ENCODE results near the gene ZNF723.
"Not testable (repeated sequence)": the region's sequence is repeated elsewhere in the genome, so short reads cannot be mapped to it uniquely, and the experiment has no call there.

ZNF723 gene

DNA sequence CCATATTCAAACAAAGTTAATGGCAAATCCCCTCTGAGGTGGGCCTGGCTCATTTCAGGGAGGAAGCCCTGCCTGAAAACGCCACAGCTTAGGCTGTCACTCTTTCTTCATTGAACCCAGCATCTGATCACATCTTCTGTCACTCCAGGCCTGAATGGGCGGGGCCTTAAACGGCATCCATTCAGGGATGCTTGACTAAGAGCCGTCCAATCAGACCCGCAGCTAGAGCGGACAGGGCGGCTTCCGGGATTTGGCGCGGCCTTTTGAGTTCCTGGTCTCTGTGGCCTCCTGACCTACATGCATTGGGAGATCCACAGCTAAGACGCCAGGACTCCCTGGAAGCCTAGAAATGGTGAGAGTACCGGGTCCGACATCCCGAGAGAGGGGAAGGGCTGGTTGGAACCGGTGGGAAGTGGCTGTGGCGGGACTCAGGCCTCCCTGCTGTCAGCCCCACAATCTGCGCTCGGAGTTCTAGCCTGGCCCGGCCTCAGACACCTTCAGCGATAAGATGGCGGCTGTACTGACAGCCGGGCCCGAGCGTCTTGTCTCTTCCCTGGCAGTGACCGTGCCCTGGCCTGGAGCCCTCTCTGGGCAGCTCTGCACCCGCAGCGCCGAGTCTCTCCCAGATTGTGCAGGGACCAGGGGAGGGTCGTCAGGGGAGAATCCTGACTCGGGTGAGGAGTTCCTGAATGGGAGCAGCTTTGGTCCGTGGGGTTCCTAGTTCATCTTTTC lies at the start of gene ZNF723:
ZNF723 (plus strand) TSS at position 261 of the 732 bp plus-strand sequence; CDS start at position 350, 89 bp downstream.
- Histone ChIP-seq H3K9me3 (ENCODE audit: control insufficient read depth, insufficient read depth, low read length) (no peaks in the 10 kb centered on the region; the same call in 1 of the 2 replicates), H3K9ac (ENCODE audit: low read depth, low read length) (no peak within 1 kb of the TSS), H3K36me3 (ENCODE audit: insufficient read depth, low read length) (no peaks in the 10 kb centered on the region), H3K4me1 (ENCODE audit: insufficient read depth, low read length) (no peaks in the 10 kb centered on the region)

GRCh38 chr19:22783651-22784410 lies 48.3 kb upstream of the ZNF723 start, which contains the start of gene ZNF99:
TSS of gene ZNF99 (minus strand) at chr19:22784151. CDS start at chr19:22784016, 135 bp downstream.
- H3K9me3 ChIP-seq (ENCODE audit: control insufficient read depth, insufficient read depth, low read length), result no peaks in the 10 kb centered on the region
- no peaks in the 10 kb centered on the region for H3K36me3 ChIP-seq (ENCODE audit: insufficient read depth, low read length)
- no peaks in the 10 kb centered on the region for H3K4me1 ChIP-seq (ENCODE audit: insufficient read depth, low read length)
- no peak within 1 kb of the TSS for H3K9ac ChIP-seq (ENCODE audit: low read depth, low read length)

GRCh38 chr19:22792863-22793262 lies 39.2 kb upstream of the ZNF723 start:
- H3K36me3 ChIP-seq (ENCODE audit: insufficient read depth, low read length); H3K9ac ChIP-seq (ENCODE audit: low read depth, low read length); H3K9me3 ChIP-seq (ENCODE audit: control insufficient read depth, insufficient read depth, low read length); H3K4me1 ChIP-seq (ENCODE audit: insufficient read depth, low read length): not testable (repeated sequence)

DNA sequence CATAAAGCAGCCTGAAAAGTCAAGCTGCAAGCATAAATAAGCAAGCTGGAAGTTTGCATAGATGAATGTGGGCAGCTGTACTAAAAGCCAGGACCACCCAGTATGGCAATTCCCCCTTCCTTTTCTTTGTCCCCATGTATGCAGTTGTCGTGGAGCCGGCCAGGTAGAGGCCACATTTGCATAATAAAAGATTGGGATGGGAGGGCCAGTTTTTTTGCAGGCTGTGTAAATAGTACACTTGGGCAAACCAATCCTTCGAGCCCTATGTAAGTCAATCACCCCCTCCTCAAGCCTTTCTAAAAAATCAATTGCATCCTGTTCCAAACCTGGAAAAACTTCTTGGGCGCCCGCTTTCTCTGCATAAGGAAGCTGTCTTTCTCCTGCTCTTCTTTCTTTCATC lies 35.1 kb upstream of the ZNF723 start:
- Histone ChIP-seq H3K9me3 (ENCODE audit: control insufficient read depth, insufficient read depth, low read length) (no peaks in the 10 kb centered on the region), H3K36me3 (ENCODE audit: insufficient read depth, low read length) (no peaks in the 10 kb centered on the region), H3K4me1 (ENCODE audit: insufficient read depth, low read length) (no peaks in the 10 kb centered on the region), H3K9ac (ENCODE audit: low read depth, low read length) (no peak overlapping the region)

DNA sequence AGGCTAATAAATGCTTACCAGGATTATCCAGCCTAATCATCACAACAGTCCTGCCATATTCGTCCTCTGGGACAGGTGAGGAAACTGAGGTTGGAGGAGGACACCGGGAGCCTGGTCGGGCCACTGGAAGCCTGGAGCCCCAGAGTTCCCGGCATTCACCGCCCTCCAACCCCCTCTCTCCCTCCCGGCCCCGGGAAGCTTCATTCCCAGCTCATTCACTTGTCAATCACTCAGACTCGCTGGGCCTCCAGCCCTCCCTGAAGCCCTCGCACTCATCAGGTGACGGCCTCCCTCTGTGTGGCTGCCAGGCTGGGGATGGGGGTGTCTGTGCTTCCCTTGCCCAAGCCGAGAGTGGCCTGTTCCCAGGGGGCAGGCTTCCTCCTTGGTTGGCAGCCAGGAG lies 25.7 kb upstream of the ZNF723 start:
- no peaks in the 10 kb centered on the region; the same call in 1 of the 2 replicates for H3K9me3 ChIP-seq (ENCODE audit: control insufficient read depth, insufficient read depth, low read length)
- no peaks in the 10 kb centered on the region for H3K4me1 ChIP-seq (ENCODE audit: insufficient read depth, low read length)
- H3K9ac ChIP-seq (ENCODE audit: low read depth, low read length), result no peak overlapping the region
- H3K36me3 ChIP-seq (ENCODE audit: insufficient read depth, low read length), result no peaks in the 10 kb centered on the region

DNA sequence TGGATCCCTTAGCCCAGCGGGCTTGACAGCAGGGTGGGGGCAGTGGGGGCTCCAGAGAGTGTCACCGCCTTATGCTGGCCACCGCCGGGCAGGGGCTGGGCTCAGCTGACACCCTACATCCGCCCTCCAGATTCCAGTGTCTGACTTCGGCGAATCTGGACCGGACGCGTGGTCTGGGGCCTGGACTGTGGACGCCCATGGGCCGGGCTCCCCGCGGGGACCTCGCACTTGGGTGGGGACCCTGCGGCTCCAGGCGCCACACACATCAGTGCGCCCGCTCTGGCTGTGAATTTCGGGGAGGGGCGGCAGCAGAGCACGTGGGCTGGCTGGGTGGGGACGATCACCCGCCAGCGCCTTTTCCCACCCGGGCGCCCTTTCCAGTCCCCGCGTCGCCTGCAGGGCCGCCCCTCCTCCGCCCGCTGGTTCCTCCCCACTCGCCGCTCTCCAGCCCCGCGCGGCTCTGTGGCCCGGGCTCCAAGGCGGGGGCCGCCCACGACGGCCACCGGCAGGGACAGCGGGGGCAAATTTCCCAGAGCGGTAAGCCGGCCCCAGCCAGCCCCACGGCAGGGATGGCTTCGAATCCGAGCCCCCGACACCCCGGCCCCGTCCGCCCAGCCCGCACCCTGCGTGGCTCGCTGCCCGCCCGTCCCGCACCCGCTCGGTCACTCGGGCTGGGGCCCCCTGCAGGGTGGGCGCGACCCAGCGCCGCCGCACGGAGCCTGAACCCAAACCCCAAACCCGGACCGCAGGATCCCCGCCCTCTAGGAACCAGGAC lies 24.8 kb upstream of the ZNF723 start:
- Histone ChIP-seq H3K4me1 (ENCODE audit: insufficient read depth, low read length) (no peaks in the 10 kb centered on the region), H3K9me3 (ENCODE audit: control insufficient read depth, insufficient read depth, low read length) (no peaks in the 10 kb centered on the region; the same call in none of the 2 replicates), H3K36me3 (ENCODE audit: insufficient read depth, low read length) (no peaks in the 10 kb centered on the region), H3K9ac (ENCODE audit: low read depth, low read length) (no peak overlapping the region)

- Histone ChIP-seq H3K9me3 (ENCODE audit: control insufficient read depth, insufficient read depth, low read length) (no peaks in the 10 kb centered on the region; the same call in 1 of the 2 replicates), H3K4me1 (ENCODE audit: insufficient read depth, low read length) (no peaks in the 10 kb centered on the region), H3K36me3 (ENCODE audit: insufficient read depth, low read length) (no peaks in the 10 kb centered on the region), H3K9ac (ENCODE audit: low read depth, low read length) (no peak overlapping the region)
Observed at GRCh38 chr19:22814124-22814523, 18.0 kb upstream of the ZNF723 start.

DNA sequence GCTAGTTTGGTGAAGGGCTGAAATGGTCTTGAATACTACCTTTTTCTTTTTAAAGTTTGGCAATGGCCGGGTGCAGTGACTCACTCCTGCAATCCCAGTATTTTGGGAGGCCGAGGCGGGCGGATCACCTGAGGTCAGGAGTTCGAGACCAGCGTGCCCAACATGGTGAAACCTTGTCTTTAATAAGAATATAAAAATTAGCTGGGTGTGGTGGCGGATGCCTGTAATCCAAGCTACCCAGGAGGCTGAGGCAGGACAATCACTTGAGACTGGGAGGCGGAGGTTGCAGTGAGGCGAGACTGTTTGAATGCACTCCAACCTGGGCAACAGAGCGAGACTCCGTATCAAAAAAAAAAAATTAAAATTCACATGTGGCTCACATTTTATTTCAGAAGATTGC lies 880 bp upstream of the ZNF723 start:
- no peaks in the 10 kb centered on the region for H3K36me3 ChIP-seq (ENCODE audit: insufficient read depth, low read length)
- no peaks in the 10 kb centered on the region for H3K4me1 ChIP-seq (ENCODE audit: insufficient read depth, low read length)
- H3K9ac ChIP-seq (ENCODE audit: low read depth, low read length), result no peak overlapping the region
- H3K9me3 ChIP-seq (ENCODE audit: control insufficient read depth, insufficient read depth, low read length), result no peaks in the 10 kb centered on the region; the same call in 1 of the 2 replicates

GRCh38 chr19:22857713-22858320 lies 25.7 kb downstream of the ZNF723 start:
- H3K36me3 ChIP-seq (ENCODE audit: insufficient read depth, low read length); H3K4me1 ChIP-seq (ENCODE audit: insufficient read depth, low read length); H3K9me3 ChIP-seq (ENCODE audit: control insufficient read depth, insufficient read depth, low read length); H3K9ac ChIP-seq (ENCODE audit: low read depth, low read length): not testable (repeated sequence)

GRCh38 chr19:22882797-22883196 lies 50.7 kb downstream of the ZNF723 start:
- H3K36me3 ChIP-seq (ENCODE audit: insufficient read depth, low read length), result no peaks in the 10 kb centered on the region
- no peak overlapping the region for H3K9ac ChIP-seq (ENCODE audit: low read depth, low read length)
- H3K4me1 ChIP-seq (ENCODE audit: insufficient read depth, low read length), result no peaks in the 10 kb centered on the region
- peaks cover 4% of the 10 kb centered on the region; the same call in 1 of the 2 replicates for H3K9me3 ChIP-seq (ENCODE audit: control insufficient read depth, insufficient read depth, low read length)

DNA sequence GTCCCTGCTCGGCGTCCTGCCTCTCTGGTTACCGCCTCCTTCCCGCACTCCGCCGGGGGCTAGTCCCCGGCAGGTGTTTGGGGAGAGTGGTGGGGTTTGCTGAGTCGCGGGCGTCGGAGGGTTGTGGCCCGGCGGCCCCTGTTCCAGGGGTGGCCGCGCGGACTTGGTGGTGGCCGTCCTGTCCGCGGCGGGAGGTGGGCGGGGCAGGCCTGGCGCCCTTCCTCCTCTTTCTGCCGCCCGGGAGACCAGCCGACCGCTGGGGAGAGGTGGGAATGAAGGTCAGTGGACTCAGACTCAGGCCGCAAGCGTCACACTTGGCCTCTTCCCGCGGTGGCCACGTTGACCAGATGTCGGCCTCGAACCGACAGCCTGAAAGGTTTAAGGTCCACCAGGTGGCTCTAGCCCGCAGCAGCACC lies 61.8 kb downstream of the ZNF723 start:
- no peak overlapping the region for H3K9ac ChIP-seq (ENCODE audit: low read depth, low read length)
- H3K4me1 ChIP-seq (ENCODE audit: insufficient read depth, low read length), result no peaks in the 10 kb centered on the region
- no peaks in the 10 kb centered on the region for H3K9me3 ChIP-seq (ENCODE audit: control insufficient read depth, insufficient read depth, low read length)

GRCh38 chr19:22901431-22902130 lies 69.5 kb downstream of the ZNF723 start:
- Histone ChIP-seq H3K9me3 (ENCODE audit: control insufficient read depth, insufficient read depth, low read length) (no peaks in the 10 kb centered on the region), H3K36me3 (ENCODE audit: insufficient read depth, low read length) (no peaks in the 10 kb centered on the region), H3K9ac (ENCODE audit: low read depth, low read length) (no peak overlapping the region), H3K4me1 (ENCODE audit: insufficient read depth, low read length) (no peaks in the 10 kb centered on the region)

More for the DNA sequence above, 61.8 kb downstream of the ZNF723 start:
- H3K36me3 ChIP-seq (ENCODE audit: insufficient read depth, low read length), result no peaks in the 10 kb centered on the region

Measured in ES-I3 (cell line).